ENCODE results near the gene UGP2. TPM values are rescaled to one million over a fixed set of nuclear protein-coding genes. Genes with fewer than 3 reads are reported as not detected.

UGP2 gene
- total and polyA plus RNA-seq, 8 donors, result 30.0 to 73.4 (median 50.5) TPM

GRCh38 chr2:63818271-63818670 is 23.4 kb upstream of the UGP2 start:
- Histone ChIP-seq H3K27ac (no peak overlapping the region), H3K27me3 (no peaks in the 10 kb centered on the region), H3K36me3 (no peaks in the 10 kb centered on the region), H3K9me3 (no peaks in the 10 kb centered on the region), H3K4me3 (no peak overlapping the region), H3K4me1 (peaks cover 0 to 16% (median 10%) of the 10 kb centered on the region in 3 donors)
- WGBS, 2 donors, result 86 to 87% methylated on average over 2 of the region's 2 CpGs
- DNase-seq, result no peak
- TF ChIP-seq CTCF (IDR thresholded peaks at IDR 0.05), result no peak
- intact Hi-C loops (cut with DNase I), result no loop called here
- no peak for FAIRE-seq
- no peak for ATAC-seq

GRCh38 chr2:63819256-63819655 is 22.4 kb upstream of the UGP2 start:
- Histone ChIP-seq H3K36me3 (no peaks in the 10 kb centered on the region), H3K4me1 (peaks cover 0 to 16% (median 10%) of the 10 kb centered on the region in 3 donors), H3K9me3 (no peaks in the 10 kb centered on the region), H3K27ac (peak overlapping the region; percentile 23 to 67 (median 39)), H3K27me3 (no peaks in the 10 kb centered on the region), H3K4me3 (no peak overlapping the region)
- 24 to 25% methylated on average over 3 of the region's 3 CpGs for WGBS, 2 donors
- DNase-seq (no peak), FAIRE-seq (no peak), ATAC-seq (peak; percentile 53 to 69 (median 65))
- no peak for TF ChIP-seq CTCF (IDR thresholded peaks at IDR 0.05)
- intact Hi-C loops (cut with DNase I), result no loop called here

GRCh38 chr2:63819765-63820717 is 21.7 kb upstream of the UGP2 start:
- DNase-seq (peak in 4 of 6 donors; percentile 33 to 59 (median 40)), FAIRE-seq (peak; percentile 32)
- H3K27ac ChIP-seq, result peak overlapping the region; percentile 23 to 67 (median 39)

GRCh38 chr2:63820969-63821368 is 20.7 kb upstream of the UGP2 start:
- H3K9me3 ChIP-seq, result no peaks in the 10 kb centered on the region
- DNase-seq, result no peak
- no peaks in the 10 kb centered on the region for H3K36me3 ChIP-seq
- intact Hi-C loops (cut with DNase I), result no loop called here
- no peaks in the 10 kb centered on the region for H3K27me3 ChIP-seq
- WGBS, 2 donors, result 84 to 89% methylated on average over 1 of the region's 1 CpG
- no peak overlapping the region for H3K27ac ChIP-seq
- H3K4me1 ChIP-seq, result peaks cover 0 to 16% (median 10%) of the 10 kb centered on the region in 3 donors
- no peak overlapping the region for H3K4me3 ChIP-seq
- no peak for FAIRE-seq
- no peak for ATAC-seq
- no peak for TF ChIP-seq CTCF (IDR thresholded peaks at IDR 0.05)

More at GRCh38 chr2:63819765-63820717, 21.7 kb upstream of the UGP2 start:
- intact Hi-C loops (cut with DNase I), result no loop called here
- Histone ChIP-seq H3K27me3 (no peaks in the 10 kb centered on the region), H3K4me1 (peaks cover 0 to 16% (median 10%) of the 10 kb centered on the region in 3 donors), H3K9me3 (no peaks in the 10 kb centered on the region), H3K4me3 (no peak overlapping the region), H3K36me3 (no peaks in the 10 kb centered on the region)
- WGBS, 2 donors, result 26 to 29% methylated on average over 6 of the region's 6 CpGs
- ATAC-seq, result peak; percentile 82 to 93 (median 88)
- no peak for TF ChIP-seq CTCF (IDR thresholded peaks at IDR 0.05)

- intact Hi-C loops (cut with DNase I), result no loop called here
- no peak for FAIRE-seq
- whole genome bisulfite sequencing, 2 donors, result 86 to 90% methylated on average over 3 of the region's 3 CpGs
- no peak for TF ChIP-seq CTCF (IDR thresholded peaks at IDR 0.05)
- H3K27me3 ChIP-seq, result no peaks in the 10 kb centered on the region
- H3K4me1 ChIP-seq, result peaks cover 0 to 16% (median 10%) of the 10 kb centered on the region in 3 donors
- no peak overlapping the region for H3K4me3 ChIP-seq
- H3K36me3 ChIP-seq, result no peaks in the 10 kb centered on the region
- H3K9me3 ChIP-seq, result no peaks in the 10 kb centered on the region
- no peak for ATAC-seq
- DNase-seq, result no peak
- no peak overlapping the region for H3K27ac ChIP-seq
Measured at GRCh38 chr2:63821396-63821795, 20.3 kb upstream of the UGP2 start.

Data from pancreas (tissue), 10 donors.